IMR-90 (cell line): ENCODE measurements around the gene SLC6A11. TPM values are rescaled to one million over a fixed set of nuclear protein-coding genes. Genes with fewer than 3 reads are reported as not detected.

ENCODE experiments used
- ATAC-seq: fragments of 200-7000 bp; cut with Tn5 transposase; 2 replicates; pipeline ENCODE4 v1.9.1; 2020; ENCODE audit warnings: low read depth, mild to moderate bottlenecking, moderate library complexity
- BruUV-seq: library from RNA; stranded (reverse); fragments of 400-500 nt; replicated peaks from 2 replicates; lab custom pipeline; 2021; lab: Mats Ljungman, UMichigan
- CTCF ChIA-PET: fragments of 300-600 bp; formaldehyde crosslinking; extraction: SDS; loops from one replicate; lab custom pipeline; 2021; ENCODE audit warnings: antibody characterized with exemption; lab: Yijun Ruan, JAX
- POLR2A ChIA-PET: fragments of 300-600 bp; sonication (Branson Sonifier 250); formaldehyde crosslinking; loops from one replicate; lab custom pipeline; 2022; ENCODE audit warnings: antibody characterized with exemption; ENCODE audit not compliant: unreplicated experiment; lab: Charles Lee
- DNase-seq: peaks from one replicate; pipeline ENCODE4 v3.0.0; 2013
- H2AFZ ChIP-seq: replicated peaks from 2 replicates; pipeline ENCODE3; 2013; ENCODE audit warnings: low read length, mild to moderate bottlenecking; ENCODE audit not compliant: poor library complexity
- H2AK5ac ChIP-seq: 2 replicates; pipeline ENCODE4 v1.6.1; 2013; ENCODE audit warnings: low read depth, low read length, inconsistent platforms
- H2AK9ac ChIP-seq: replicated peaks from 2 replicates; pipeline ENCODE3; 2013; ENCODE audit warnings: mild to moderate bottlenecking, low read depth, low read length, moderate library complexity; ENCODE audit not compliant: poor library complexity
- H2BK120ac ChIP-seq: 2 replicates; pipeline ENCODE4 v1.6.1; 2013; ENCODE audit warnings: low read depth, low read length, inconsistent platforms
- H2BK15ac ChIP-seq: 3 replicates; pipeline ENCODE4 v1.6.1; 2013; ENCODE audit warnings: low read depth, low read length, inconsistent platforms
- H2BK20ac ChIP-seq: 2 replicates; pipeline ENCODE4 v1.6.1; 2013; ENCODE audit warnings: low read depth, mild to moderate bottlenecking, inconsistent platforms, low read length, moderate library complexity
- H2BK5ac ChIP-seq: 2 replicates; pipeline ENCODE4 v1.6.1; 2013; ENCODE audit warnings: mild to moderate bottlenecking, low read depth, low read length, inconsistent platforms; ENCODE audit not compliant: poor library complexity, severe bottlenecking
- H3K14ac ChIP-seq: replicated peaks from 2 replicates; pipeline ENCODE4 v1.6.1; 2013; ENCODE audit warnings: low read depth, low read length, inconsistent platforms
- H3K18ac ChIP-seq: 2 replicates; pipeline ENCODE4 v1.6.1; 2013; ENCODE audit warnings: low read depth, low read length, control low read depth
- H3K23ac ChIP-seq: 2 replicates; pipeline ENCODE4 v1.6.1; 2013; ENCODE audit warnings: low read depth, low read length, inconsistent platforms
- H3K27ac ChIP-seq: 2 replicates; pipeline ENCODE4 v1.5.1; 2013; ENCODE audit warnings: mild to moderate bottlenecking, control low read depth, low read length; ENCODE audit not compliant: insufficient read depth
- H3K27me3 ChIP-seq: 2 replicates; pipeline ENCODE4 v1.6.1; 2013; ENCODE audit warnings: low read length; ENCODE audit not compliant: control insufficient read depth, insufficient read depth
- H3K36me3 ChIP-seq: 2 replicates; pipeline ENCODE4 v1.6.1; 2013; ENCODE audit warnings: low read length, mixed read lengths; ENCODE audit not compliant: control insufficient read depth, insufficient read depth
- H3K4ac ChIP-seq: 2 replicates; pipeline ENCODE4 v1.6.1; 2013; ENCODE audit warnings: low read depth, low read length, inconsistent platforms
- H3K4me1 ChIP-seq: 2 replicates; pipeline ENCODE4 v1.6.1; 2013; ENCODE audit warnings: low read length, mixed read lengths; ENCODE audit not compliant: control insufficient read depth, insufficient read depth
- H3K4me2 ChIP-seq: 2 replicates; pipeline ENCODE4 v1.6.1; 2013; ENCODE audit warnings: low read depth, mild to moderate bottlenecking, control low read depth, low read length, moderate library complexity
- H3K4me3 ChIP-seq: 2 replicates; pipeline ENCODE4 v1.5.1; 2013; ENCODE audit warnings: low read depth, mild to moderate bottlenecking, control low read depth, low read length, moderate library complexity; ENCODE audit not compliant: insufficient read depth
- H3K56ac ChIP-seq: 2 replicates; pipeline ENCODE4 v1.6.1; 2013; ENCODE audit warnings: low read length, inconsistent platforms; ENCODE audit not compliant: insufficient read depth; ENCODE audit errors: extremely low read depth
- H3K79me1 ChIP-seq, 2 experiments: 2 replicates each; pipeline ENCODE4 v1.6.1; 2013; ENCODE audit warnings: low read length in 2 of 2, inconsistent platforms in 1 of 2, low read depth in 1 of 2
- H3K9ac ChIP-seq: 2 replicates; pipeline ENCODE4 v1.6.1; 2013; ENCODE audit warnings: low read depth, low read length, control low read depth
- H3K9me1 ChIP-seq: 2 replicates; pipeline ENCODE4 v1.6.1; 2013; ENCODE audit warnings: low read length, inconsistent platforms; ENCODE audit not compliant: insufficient read depth
- H3K9me3 ChIP-seq: 2 replicates; pipeline ENCODE4 v1.6.1; 2013; ENCODE audit warnings: low read length; ENCODE audit not compliant: control insufficient read depth, insufficient read depth
- H4K20me1 ChIP-seq: 2 replicates; pipeline ENCODE4 v1.6.1; 2013; ENCODE audit warnings: low read length, inconsistent platforms; ENCODE audit not compliant: insufficient read depth
- H4K5ac ChIP-seq: 2 replicates; pipeline ENCODE4 v1.6.1; 2013; ENCODE audit warnings: mild to moderate bottlenecking, low read depth, low read length, control low read depth
- H4K8ac ChIP-seq, 2 experiments: 2 replicates each; pipeline ENCODE4 v1.6.1; 2013; ENCODE audit warnings: low read depth in 2 of 2, low read length in 2 of 2, control low read depth in 1 of 2, inconsistent platforms in 1 of 2
- H4K91ac ChIP-seq: 2 replicates; pipeline ENCODE4 v1.6.1; 2013; ENCODE audit warnings: low read depth, low read length, inconsistent platforms; ENCODE audit not compliant: insufficient read depth
- BHLHE40 ChIP-seq: fragments of 150-350 bp; IDR thresholded peaks from 2 replicates; pipeline ENCODE4 v1.6.1; 2016; ENCODE audit warnings: mild to moderate bottlenecking, low read depth, low read length
- CEBPB ChIP-seq: IDR thresholded peaks from 2 replicates; pipeline ENCODE4 v1.6.1; 2012; ENCODE audit warnings: low read depth, low read length, improper control_type of control experiment
- CTCF ChIP-seq: conservative IDR thresholded peaks from 2 replicates; pipeline ENCODE4 v1.5.1; 2012; ENCODE audit warnings: mild to moderate bottlenecking, low read depth, low read length, improper control_type of control experiment
- FOS ChIP-seq: fragments of 150-350 bp; IDR thresholded peaks from 2 replicates; pipeline ENCODE4 v1.6.1; 2016; ENCODE audit warnings: low read depth, low read length
- MAZ ChIP-seq: IDR thresholded peaks from 2 replicates; pipeline ENCODE4 v1.6.1; 2012; ENCODE audit warnings: low read depth, mild to moderate bottlenecking, low read length, improper control_type of control experiment, moderate library complexity, borderline replicate concordance
- MXI1 ChIP-seq: IDR thresholded peaks from 2 replicates; pipeline ENCODE4 v1.6.1; 2012; ENCODE audit warnings: low read depth, mild to moderate bottlenecking, low read length, moderate library complexity, borderline replicate concordance
- NFE2L2 ChIP-seq: fragments of 150-350 bp; IDR thresholded peaks from 2 replicates; pipeline ENCODE4 v1.6.1; 2016; ENCODE audit warnings: low read depth, mild to moderate bottlenecking, low read length
- POLR2A ChIP-seq: IDR thresholded peaks from 2 replicates; pipeline ENCODE4 v1.6.1; 2012; ENCODE audit warnings: mild to moderate bottlenecking, low read depth, low read length
- RAD21 ChIP-seq: IDR thresholded peaks from 2 replicates; pipeline ENCODE4 v1.6.1; 2012; ENCODE audit warnings: low read length, improper control_type of control experiment
- RCOR1 ChIP-seq: IDR thresholded peaks from 2 replicates; pipeline ENCODE4 v1.6.1; 2012; ENCODE audit warnings: mild to moderate bottlenecking, low read length, improper control_type of control experiment; ENCODE audit not compliant: insufficient replicate concordance
- RFX5 ChIP-seq: IDR thresholded peaks from 2 replicates; pipeline ENCODE4 v1.8.0; 2012; ENCODE audit warnings: low read depth, mild to moderate bottlenecking, low read length, moderate library complexity
- SMC3 ChIP-seq: fragments of 150-350 bp; IDR thresholded peaks from 2 replicates; pipeline ENCODE4 v1.6.1; 2016; ENCODE audit warnings: low read depth, mild to moderate bottlenecking, antibody characterized with exemption, low read length, moderate library complexity
- WGBS, 2 experiments: methylation state at CpG; one replicate each; pipeline versions ENCODE4 v1.1.5 to v1.1.7; 2013; ENCODE audit warnings: missing lambda C conversion rate in 2 of 2; ENCODE audit not compliant: insufficient read length in 1 of 2; ENCODE audit errors: extremely low coverage in 2 of 2; 5-methylcytosine and 5-hydroxymethylcytosine counted together
- dilution Hi-C: fragments of 300-500 bp; cut with HindIII; formaldehyde crosslinking; loops from one replicate; pipeline ENCODE4 v1.14.3; 2018; ENCODE audit warnings: low sequenced_read_pairs; ENCODE audit not compliant: unreplicated experiment
- in situ Hi-C: fragments of 300-500 bp; cut with MboI; formaldehyde crosslinking; loops from 3 replicates; pipeline ENCODE4 v1.14.3; 2019; ENCODE audit warnings: low sequenced_read_pairs, inconsistent platforms, mixed read lengths
- intact Hi-C: fragments of 100-400 bp; cut with micrococcal nuclease; formaldehyde crosslinking; loops from 2 replicates; pipeline ENCODE4 v1.10.0; 2022
- polyA plus RNA-seq, 3 experiments: library from polyadenylated mRNA; depleted of rRNA; stranded (reverse); fragments of >200 nt; gene quantifications; 2 replicates each; pipeline ENCODE4 v1.2.3, GENCODE V29; 2012; ENCODE audit warnings: low replicate concordance in 1 of 3
- total RNA-seq: library from RNA; depleted of rRNA; stranded (reverse); fragments of >200 nt; gene quantifications from 2 replicates; pipeline ENCODE4 v1.2.3, GENCODE V29; 2012
- TF ChIP-seq, protein P1 (sequence below): fragments of 150-350 bp; IDR thresholded peaks from 2 replicates; pipeline ENCODE4 v1.6.1; 2017; ENCODE audit warnings: mild to moderate bottlenecking, antibody characterized with exemption, low read length, low read depth
- TF ChIP-seq, protein P2 (sequence below): fragments of 150-350 bp; IDR thresholded peaks from 2 replicates; pipeline ENCODE4 v1.6.1; 2016; ENCODE audit warnings: low read depth, mild to moderate bottlenecking, low read length, moderate library complexity, borderline replicate concordance

Gene SLC6A11
- total and polyA plus RNA-seq, 2 of the 4 experiments (the other 2 are of a cell fraction): not detected

GRCh38 chr3:10950476-10951294 is 134.7 kb downstream of the SLC6A11 start:
- POLR2A ChIA-PET: no interaction called here
- no TSS peak for BruUV-seq
- 47% methylated on average over 3 of the region's 12 CpGs; no CpG with 5 or more reads in 1 of the 2 experiments for WGBS, 2 experiments
- Histone ChIP-seq H3K23ac (no peak overlapping the region), H4K8ac (no peak overlapping the region), H3K79me1 (no peaks in the 10 kb centered on the region), H3K27ac (no peak overlapping the region), H3K4me2 (no peak overlapping the region), H2BK15ac (no peak overlapping the region), H2BK20ac (no peak overlapping the region), H3K36me3 (no peaks in the 10 kb centered on the region), H4K91ac (no peak overlapping the region), H3K4ac (no peak overlapping the region), H2AK9ac (no peak overlapping the region), H3K4me1 (no peaks in the 10 kb centered on the region), H3K9me3 (no peaks in the 10 kb centered on the region), H2AFZ (no peak overlapping the region), H2BK5ac (no peak overlapping the region), H2BK120ac (no peak overlapping the region), H4K5ac (no peak overlapping the region), H3K14ac (no peak overlapping the region), H3K18ac (no peak overlapping the region), H3K4me3 (no peak overlapping the region), H3K9me1 (0 out of 2 replicates have a peak, but pooled peaks cover 4% of the 10 kb centered on the region), H3K56ac (no peak overlapping the region), H3K9ac (no peak overlapping the region), H4K20me1 (0 out of 2 replicates have a peak, but pooled peaks cover 4% of the 10 kb centered on the region), H3K27me3 (peaks cover 25% of the 10 kb centered on the region), H2AK5ac (no peak overlapping the region)
- dilution Hi-C loops (no loop called here), in situ Hi-C loops (loop anchor here (5.0 kb wide), 1 partner anchor 107 kb away; no protein-coding TSS in a partner anchor), intact Hi-C loops (loop anchor here (1.0 kb wide), 2 partner anchors 109 to 385 kb away; no protein-coding TSS in a partner anchor)
- ATAC-seq: peak; percentile 89
- DNase-seq: peak; percentile 42
- CTCF ChIA-PET: interaction anchor here (0.9 to 1.9 kb wide), 3 partner anchors 9 to 28 kb away, joined by 3 to 7 read pairs (median 4); no protein-coding TSS in a partner anchor
- TF ChIP-seq RAD21: peak; percentile 53
- TF ChIP-seq FOS: no peak
- no peak for TF ChIP-seq CEBPB
- TF ChIP-seq RFX5: no peak
- TF ChIP-seq, protein P1, sequence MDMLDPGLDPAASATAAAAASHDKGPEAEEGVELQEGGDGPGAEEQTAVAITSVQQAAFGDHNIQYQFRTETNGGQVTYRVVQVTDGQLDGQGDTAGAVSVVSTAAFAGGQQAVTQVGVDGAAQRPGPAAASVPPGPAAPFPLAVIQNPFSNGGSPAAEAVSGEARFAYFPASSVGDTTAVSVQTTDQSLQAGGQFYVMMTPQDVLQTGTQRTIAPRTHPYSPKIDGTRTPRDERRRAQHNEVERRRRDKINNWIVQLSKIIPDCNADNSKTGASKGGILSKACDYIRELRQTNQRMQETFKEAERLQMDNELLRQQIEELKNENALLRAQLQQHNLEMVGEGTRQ: no peak
- TF ChIP-seq RCOR1: no peak
- TF ChIP-seq SMC3: peak; percentile 68
- no peak for TF ChIP-seq NFE2L2
- TF ChIP-seq, protein P2, sequence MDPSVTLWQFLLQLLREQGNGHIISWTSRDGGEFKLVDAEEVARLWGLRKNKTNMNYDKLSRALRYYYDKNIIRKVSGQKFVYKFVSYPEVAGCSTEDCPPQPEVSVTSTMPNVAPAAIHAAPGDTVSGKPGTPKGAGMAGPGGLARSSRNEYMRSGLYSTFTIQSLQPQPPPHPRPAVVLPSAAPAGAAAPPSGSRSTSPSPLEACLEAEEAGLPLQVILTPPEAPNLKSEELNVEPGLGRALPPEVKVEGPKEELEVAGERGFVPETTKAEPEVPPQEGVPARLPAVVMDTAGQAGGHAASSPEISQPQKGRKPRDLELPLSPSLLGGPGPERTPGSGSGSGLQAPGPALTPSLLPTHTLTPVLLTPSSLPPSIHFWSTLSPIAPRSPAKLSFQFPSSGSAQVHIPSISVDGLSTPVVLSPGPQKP: no peak
- TF ChIP-seq CTCF: peak; percentile 58
- no peak for TF ChIP-seq MAZ
- no peak for TF ChIP-seq BHLHE40
- no peak for TF ChIP-seq MXI1
- no peak for TF ChIP-seq POLR2A
